ENCODE results near the gene SULT1A3.
"Not testable (repeated sequence)": the region's sequence is repeated elsewhere in the genome, so short reads cannot be mapped to it uniquely, and the experiment has no call there.

The SULT1A3 gene

DNA sequence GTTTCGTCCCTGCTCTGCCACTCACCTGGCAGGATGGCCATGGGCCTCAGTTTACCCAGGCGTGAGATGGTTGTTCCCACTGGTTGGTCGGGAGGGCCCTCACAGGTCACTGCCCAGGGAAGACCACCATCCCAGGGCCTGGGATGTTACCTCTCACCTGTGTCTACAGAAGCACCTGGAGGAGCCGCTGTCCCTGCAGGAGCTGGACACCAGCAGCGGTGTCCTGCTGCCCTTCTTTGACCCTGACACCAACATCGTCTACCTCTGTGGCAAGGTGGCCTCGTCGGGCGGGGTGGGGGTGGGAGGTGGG, 11.5 kb upstream of the SULT1A3 start:
- DNase-seq, result no peak

DNA sequence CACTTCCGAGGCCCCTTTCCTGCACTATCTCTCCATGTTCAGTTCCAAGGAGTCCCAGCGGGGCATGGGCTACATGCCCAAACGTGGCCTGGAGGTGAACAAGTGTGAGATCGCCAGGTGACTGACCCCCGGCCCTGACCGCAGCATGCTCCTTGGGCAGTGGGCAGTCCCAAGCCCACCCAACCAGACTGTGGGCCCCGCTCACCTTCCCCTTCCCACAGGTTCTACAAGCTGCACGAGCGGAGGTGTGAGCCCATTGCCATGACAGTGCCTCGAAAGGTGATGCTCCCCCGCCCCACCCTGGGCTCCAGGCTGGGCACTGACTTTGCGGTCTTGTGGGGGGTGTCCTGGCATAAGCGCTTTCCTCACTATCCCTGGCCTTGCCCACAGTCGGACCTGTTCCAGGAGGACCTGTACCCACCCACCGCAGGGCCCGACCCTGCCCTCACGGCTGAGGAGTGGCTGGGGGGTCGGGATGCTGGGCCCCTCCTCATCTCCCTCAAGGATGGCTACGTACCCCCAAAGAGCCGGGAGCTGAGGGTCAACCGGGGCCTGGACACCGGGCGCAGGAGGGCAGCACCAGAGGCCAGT, 11.0 kb upstream of the SULT1A3 start:
- DNase-seq, result no peak

DNA sequence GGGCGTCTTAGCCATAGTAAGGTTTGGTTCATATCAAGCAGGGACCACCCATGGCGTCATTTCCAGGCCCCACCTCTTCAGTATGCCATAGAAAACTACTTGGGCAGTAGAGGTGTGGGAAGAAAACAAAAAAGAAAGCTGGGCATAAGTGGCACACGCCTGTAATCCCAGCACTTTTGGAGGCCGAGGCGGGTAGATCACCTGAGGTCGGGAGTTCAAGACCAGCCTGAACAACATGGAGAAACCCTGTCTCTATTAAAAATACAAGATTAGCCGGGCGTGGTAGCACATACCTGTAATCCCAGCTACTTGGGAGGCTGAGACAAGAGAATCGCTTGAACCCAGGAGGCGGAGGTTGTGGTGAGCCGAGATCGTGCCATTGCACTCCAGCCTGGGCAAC, 7.9 kb upstream of the SULT1A3 start:
- DNase-seq, result not testable (repeated sequence)

DNA sequence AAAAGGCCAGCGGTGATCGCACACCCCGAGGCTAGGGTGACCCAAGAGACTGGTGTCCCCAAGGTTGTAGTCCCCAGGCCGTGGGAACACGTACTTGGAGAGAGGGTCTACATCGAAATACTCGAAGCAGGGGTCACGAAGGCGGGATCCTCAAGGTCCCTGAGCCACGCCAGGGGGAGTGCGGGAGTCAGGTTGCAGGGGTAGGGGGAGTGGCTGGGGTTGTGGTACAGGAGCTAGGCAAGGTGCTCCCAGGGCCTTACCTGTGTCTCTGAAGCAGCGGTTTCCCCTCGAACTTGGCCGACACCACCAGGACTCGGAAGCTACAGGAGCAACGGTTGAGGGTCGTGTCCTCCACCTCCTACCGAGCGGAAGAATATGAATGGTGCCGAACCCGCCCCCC, 6.0 kb upstream of the SULT1A3 start:
- not testable (repeated sequence) for DNase-seq

DNA sequence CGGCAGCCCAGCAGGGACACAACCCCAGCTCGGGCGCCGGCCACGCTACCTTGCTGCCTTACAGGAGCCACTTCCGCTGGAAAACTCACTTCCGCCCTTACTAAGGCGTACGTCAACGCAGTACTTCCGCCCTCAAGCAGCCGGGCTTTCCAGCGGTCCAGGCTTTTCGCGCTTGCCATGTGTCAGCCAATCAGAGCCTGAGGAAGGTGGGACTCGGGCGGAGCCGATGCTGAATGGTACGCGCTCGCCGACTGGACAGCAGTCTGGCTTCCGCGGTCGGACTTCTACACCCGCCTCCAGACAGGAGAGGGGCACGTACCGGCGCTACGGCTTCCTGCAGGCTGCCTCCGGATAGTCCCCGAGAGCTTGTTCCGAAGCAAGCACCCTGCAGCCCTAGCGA, 5.4 kb upstream of the SULT1A3 start, which contains the start of the genes BOLA2B and SLX1A:
TSS of gene BOLA2B (minus strand) at position 52 of the 400 bp plus-strand sequence. CDS start 71 bp downstream, outside the sequence.
TSS of gene SLX1A (plus strand) at position 261 of the 400 bp plus-strand sequence. CDS start 210 bp downstream, outside the sequence.
- not testable (repeated sequence) for DNase-seq

DNA sequence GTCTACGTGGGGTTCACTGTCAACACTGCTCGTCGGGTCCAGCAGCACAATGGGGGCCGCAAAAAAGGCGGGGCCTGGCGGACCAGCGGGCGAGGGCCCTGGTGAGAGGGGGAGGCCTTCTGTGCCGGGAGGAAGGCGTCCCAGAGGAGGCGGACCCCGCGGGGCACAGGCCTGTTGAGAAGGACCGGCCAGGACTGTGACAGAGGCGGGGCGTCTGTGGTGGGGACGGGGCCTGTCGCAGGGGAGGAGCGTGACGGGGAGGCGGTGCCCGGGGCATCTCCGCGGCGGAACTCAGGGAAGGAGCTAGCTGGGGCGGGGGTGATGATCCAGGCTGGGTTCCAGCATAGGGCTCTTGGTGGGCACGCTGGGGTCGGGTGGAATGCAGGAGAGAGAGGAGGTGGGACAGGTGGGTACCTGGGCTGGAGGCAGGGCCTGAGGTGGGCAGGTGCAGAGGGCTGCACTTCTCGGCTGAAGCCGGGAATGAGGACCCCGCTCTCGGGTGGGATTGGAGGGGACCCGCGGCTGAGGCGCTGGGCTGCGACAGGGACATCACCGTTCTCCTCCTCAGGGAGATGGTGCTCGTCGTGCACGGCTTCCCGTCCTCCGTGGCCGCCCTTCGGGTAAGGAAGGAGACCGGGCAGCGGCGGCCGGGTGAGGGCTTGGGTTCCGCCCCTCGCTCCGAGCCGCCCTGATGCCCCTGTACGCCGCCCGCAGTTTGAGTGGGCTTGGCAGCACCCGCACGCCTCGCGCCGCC, 4.7 kb upstream of the SULT1A3 start:
- not testable (repeated sequence) for DNase-seq

DNA sequence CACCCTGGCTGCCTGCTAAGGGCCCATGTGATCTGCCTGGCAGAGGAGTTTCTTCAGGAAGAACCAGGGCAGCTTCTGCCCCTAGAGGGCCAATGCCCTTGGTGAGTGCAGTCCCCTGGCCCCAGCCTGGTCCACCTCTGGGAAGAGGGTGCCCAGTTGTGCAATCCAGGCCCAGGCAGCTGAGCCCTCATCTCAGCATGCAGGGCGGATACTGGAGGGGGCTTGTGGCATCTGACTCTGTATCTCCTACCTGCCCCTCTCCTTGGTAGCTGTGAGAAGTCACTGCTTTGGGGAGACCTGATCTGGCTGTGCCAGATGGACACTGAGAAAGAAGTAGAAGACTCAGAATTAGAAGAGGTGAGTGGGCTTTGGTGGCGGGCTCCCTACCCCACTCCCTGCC, 2.1 kb upstream of the SULT1A3 start:
- DNase-seq, result not testable (repeated sequence)

DNA sequence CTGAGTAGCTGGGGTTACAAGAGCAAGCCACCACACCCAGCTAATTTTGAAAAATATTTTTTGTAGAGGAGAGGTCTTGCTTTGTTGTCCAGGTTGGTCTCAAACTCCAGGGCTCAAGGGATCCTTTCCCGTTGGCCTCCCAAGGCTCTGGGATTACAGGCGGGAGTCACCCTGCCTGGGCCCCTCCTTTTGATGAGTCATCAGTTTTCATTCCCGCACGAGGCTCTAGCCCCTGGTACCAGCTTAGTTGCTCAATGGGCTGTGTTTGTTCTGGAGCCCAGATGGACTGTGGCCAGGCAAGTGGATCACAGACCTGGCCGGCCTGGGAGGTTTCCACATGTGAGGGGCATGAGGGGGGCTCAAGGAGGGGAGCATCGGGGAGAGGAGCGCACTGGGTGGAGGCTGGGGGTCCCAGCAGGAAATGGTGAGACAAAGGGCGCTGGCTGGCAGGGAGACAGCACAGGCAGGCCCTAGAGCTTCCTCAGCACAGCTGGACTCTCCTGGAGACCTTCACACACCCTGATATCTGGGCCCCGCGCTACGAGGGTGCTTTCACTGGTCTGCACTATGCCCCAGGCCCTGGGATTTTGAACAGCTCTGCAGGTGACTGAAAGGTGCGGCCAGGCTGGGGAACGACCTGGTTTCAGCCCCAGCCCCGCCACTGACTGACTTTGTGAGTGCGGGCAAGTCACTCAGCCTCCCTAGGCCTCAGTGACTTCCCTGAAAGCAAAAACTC, 721 bp downstream of the SULT1A3 start:
- not testable (repeated sequence) for DNase-seq

DNA sequence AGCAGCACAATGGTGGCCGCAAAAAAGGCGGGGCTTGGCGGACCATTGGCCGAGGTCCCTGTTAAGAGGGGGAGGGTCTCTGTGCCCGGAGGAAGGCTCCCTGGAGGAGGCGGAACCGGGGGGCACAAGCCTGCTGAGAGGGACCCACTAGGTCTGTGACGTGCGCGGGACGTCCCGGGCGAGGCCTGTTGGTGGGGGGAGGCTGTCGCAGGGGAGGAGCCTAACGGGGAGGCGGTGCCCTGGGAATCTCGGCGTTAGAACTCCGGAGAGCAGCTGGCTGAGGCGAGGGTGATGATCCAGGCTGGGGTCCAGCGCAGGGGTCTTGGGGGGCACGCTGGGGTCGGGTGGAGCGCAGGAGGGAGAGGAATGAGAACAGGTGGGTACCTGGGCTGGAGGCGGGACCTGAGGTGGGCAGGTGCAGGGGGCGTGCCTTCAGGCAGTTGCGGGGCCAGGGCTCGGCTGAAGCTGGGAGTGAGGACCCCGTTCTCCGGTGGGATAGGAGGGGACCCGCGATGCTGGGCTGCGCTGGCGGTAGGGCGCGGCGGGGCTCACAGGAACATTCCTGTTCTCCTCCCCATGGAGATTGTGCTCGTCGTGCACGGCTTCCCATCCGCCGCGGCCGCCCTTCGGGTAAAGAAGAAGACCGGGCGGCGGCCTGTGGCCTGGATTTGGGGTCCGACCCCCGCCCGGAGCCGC, 6.6 kb downstream of the SULT1A3 start:
- DNase-seq, result not testable (repeated sequence)

DNA sequence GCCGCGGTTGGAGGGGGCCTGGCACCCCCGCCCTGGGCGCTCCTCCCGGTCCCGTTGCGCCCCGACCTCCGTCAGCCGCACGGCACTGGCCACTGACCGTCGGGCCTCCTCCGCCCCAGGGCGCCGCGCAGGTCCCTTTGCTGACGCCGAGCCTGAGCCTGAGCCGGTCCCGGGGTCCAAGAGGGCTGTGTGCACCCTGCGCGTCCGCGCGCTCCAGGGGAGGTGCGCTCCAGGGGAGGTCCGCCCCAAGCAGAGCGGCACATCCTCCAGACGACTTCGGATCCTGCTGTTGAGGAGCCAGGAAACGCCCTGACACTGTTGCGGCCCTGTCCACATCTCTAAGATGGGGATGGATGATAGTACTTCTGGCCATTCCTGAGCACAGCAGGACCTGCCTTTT, 7.2 kb downstream of the SULT1A3 start:
- DNase-seq, result not testable (repeated sequence)

DNA sequence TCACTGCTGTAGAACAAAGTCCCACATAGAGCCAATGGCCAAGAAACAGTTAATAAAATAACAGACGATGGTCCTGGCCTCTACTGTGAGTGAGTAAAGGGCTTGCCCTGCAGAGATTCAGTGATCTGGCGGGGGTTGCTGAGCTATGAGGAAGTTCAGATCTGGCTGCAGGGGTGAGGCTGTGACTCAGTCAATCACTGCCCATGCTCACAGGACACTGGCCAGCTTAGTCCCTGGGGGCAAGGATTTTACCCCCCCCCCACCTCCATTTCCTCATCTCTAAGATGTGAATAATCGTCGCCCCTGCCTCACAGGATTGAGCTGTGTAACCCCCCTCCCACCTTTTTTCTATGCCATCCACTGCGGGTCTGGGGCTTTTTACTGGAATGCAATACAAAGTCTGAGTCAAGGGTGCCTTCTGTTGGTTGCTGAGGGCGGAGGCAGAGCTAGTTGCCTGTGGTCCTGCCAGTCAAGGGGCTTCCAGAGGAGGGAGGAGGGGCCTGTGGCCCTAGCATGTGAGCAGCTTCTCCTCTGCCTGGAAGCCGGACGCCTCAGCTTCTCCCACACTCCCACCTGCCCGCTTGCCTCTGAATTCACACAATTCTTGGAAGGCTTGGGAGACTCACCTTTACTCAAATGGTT, 8.1 kb downstream of the SULT1A3 start:
- DNase-seq, result not testable (repeated sequence)

DNA sequence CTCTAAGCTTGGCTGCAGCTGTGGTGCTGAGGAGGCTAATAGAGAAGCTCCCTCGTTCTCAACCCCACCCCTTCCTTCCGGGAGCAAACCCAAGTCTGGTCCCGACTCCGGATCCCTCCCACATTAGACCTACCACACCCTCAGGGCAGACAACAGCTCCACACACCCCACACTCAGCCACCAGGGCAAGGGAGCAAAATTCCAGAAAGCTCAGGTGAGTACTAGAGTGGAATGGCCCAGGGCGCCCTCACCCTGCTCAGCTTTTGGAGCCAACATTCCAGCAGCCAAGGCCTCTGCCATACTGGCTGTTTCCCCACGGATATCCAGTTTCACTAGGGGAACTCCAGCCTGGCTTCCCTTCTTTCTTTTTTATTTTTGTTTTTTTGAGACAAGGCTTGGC, 10.0 kb downstream of the SULT1A3 start:
- DNase-seq, result peak; percentile 35

DNA sequence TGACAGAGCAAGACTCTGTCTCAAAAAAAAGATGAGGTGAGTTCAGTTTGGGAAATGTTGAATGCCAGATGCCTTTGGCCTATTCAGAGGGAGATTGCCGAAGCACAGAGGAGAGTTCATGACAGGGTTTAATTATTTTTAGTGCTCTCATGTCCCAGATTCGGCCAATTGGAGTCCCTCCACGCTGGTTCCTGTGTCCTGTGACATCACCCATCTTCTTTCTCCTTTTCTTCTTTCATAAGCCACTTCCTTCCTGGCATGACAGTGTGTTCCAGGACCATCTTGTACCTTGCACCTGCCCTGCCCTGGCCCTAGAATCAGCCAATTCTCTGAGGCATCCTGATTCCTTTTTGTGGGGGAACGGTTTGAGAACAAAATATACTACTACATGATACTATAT, 12.4 kb downstream of the SULT1A3 start:
- DNase-seq, result not testable (repeated sequence)

DNA sequence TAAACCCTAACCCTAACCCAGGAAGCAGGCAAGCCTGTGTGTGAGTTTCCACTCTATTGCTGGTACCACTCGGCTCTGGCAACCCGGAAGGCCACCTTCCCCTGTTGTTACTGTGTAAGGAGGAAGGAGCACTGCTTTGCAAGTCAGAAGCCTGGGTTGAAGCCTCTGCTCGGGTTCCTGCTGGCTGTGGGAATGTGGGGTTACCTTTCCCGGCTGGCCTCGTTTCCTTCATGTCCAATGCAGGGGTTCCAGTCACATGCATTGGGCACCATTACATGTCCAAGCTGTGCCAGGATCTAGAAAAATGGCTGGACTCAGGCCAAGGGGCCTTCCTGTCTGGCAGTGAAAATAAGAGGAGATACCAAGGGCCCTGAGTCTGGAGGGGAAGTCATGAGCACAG, 18.0 kb downstream of the SULT1A3 start:
- not testable (repeated sequence) for DNase-seq

DNA sequence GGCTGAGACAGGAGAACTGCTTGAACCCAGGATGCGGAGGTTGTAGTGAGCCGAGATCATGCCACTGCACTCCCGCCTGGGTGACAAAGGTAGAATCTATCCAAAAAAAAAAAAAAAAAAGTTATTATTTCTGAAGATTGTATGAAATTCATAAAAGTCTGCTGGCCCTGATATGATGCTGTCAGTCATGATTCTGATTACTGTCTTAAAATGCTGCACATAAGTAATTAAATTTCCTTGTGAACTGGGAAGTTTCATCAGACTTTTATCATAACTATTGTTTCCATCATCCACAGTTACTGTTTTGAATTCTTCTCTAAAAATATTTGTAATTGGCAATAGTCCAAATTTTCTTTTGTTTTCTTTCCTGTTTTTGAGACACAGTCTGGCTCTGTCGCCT, 49.3 kb downstream of the SULT1A3 start, which contains the start of gene NPIPB13:
TSS of gene NPIPB13 (minus strand) at position 101 of the 400 bp plus-strand sequence. CDS start 2,906 bp downstream, outside the sequence.
- not testable (repeated sequence) for DNase-seq

All from activated CD4-positive, alpha-beta T cell treated with anti-CD3 and anti-CD28 coated beads, Interleukin-10, Interleukin-2, amounts not matched to agents 100 ng/mL and 50 ng/mL, durations not matched to agents 16 hours and 8 hours (primary cell).